IMR-90 (cell line): ENCODE results near the gene PIN1.

Source experiments
- BHLHE40 ChIP-seq: fragments of 150-350 bp; IDR thresholded peaks from 2 replicates; pipeline ENCODE4 v1.6.1; 2016; ENCODE audit warnings: mild to moderate bottlenecking, low read depth, low read length
- CEBPB ChIP-seq: IDR thresholded peaks from 2 replicates; pipeline ENCODE4 v1.6.1; 2012; ENCODE audit warnings: low read depth, low read length, improper control_type of control experiment
- CHD1 ChIP-seq: IDR thresholded peaks from 2 replicates; pipeline ENCODE4 v1.6.1; 2012; ENCODE audit warnings: low read depth, low read length, improper control_type of control experiment
- CTCF ChIP-seq: conservative IDR thresholded peaks from 2 replicates; pipeline ENCODE4 v1.5.1; 2012; ENCODE audit warnings: mild to moderate bottlenecking, low read depth, low read length, improper control_type of control experiment
- MAFK ChIP-seq: IDR thresholded peaks from 2 replicates; pipeline ENCODE4 v1.6.1; 2012; ENCODE audit warnings: low read depth, low read length, improper control_type of control experiment
- MAZ ChIP-seq: IDR thresholded peaks from 2 replicates; pipeline ENCODE4 v1.6.1; 2012; ENCODE audit warnings: low read depth, mild to moderate bottlenecking, low read length, improper control_type of control experiment, moderate library complexity, borderline replicate concordance
- MXI1 ChIP-seq: IDR thresholded peaks from 2 replicates; pipeline ENCODE4 v1.6.1; 2012; ENCODE audit warnings: low read depth, mild to moderate bottlenecking, low read length, moderate library complexity, borderline replicate concordance
- POLR2A ChIP-seq: IDR thresholded peaks from 2 replicates; pipeline ENCODE4 v1.6.1; 2012; ENCODE audit warnings: mild to moderate bottlenecking, low read depth, low read length
- USF2 ChIP-seq: fragments of 150-350 bp; IDR thresholded peaks from 2 replicates; pipeline ENCODE4 v1.6.1; 2017; ENCODE audit warnings: mild to moderate bottlenecking, antibody characterized with exemption, low read length, low read depth
- TF ChIP-seq, protein P1 (sequence below): fragments of 150-350 bp; IDR thresholded peaks from 2 replicates; pipeline ENCODE4 v1.6.1; 2016; ENCODE audit warnings: low read depth, mild to moderate bottlenecking, low read length, moderate library complexity, borderline replicate concordance

DNA sequence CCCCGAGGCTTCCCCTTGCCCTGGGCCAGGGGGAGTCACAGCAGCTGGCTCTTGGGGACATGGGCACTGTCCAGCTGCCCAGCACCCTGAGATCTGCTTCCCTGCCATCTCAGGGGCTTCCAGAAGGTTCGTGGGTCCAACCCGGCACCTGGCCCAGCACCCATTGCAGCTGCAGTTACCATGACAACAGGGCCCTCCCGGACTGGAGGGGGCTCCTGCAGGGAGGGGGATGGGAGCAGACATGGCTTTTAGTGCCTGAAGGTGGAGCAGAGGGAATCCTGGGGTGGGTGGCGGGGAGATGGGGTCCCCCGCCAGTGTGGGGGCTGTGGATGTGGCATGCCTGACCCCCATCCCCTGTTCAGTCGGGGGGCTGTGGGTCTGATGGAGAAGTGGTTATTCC, 14.7 kb downstream of the PIN1 start:
- TF ChIP-seq POLR2A (no peak), MAZ (no peak), CHD1 (no peak), CTCF (no peak), BHLHE40 (no peak), USF2 (no peak), MAFK (no peak), CEBPB (no peak), MXI1 (no peak)
- TF ChIP-seq, protein P1, sequence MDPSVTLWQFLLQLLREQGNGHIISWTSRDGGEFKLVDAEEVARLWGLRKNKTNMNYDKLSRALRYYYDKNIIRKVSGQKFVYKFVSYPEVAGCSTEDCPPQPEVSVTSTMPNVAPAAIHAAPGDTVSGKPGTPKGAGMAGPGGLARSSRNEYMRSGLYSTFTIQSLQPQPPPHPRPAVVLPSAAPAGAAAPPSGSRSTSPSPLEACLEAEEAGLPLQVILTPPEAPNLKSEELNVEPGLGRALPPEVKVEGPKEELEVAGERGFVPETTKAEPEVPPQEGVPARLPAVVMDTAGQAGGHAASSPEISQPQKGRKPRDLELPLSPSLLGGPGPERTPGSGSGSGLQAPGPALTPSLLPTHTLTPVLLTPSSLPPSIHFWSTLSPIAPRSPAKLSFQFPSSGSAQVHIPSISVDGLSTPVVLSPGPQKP, result no peak
